K562 (cell line): ENCODE data around the gene POR. TPM values are rescaled to one million over a fixed set of nuclear protein-coding genes. Genes with fewer than 3 reads are reported as not detected.

Experiments used
- ATAC-seq: fragments of 200-7000 bp; cut with Tn5 transposase; 3 replicates; pipeline ENCODE4 v1.9.1; 2020; ENCODE audit warnings: moderate library complexity
- BruUV-seq: library from RNA; stranded (reverse); fragments of 400-500 nt; replicated peaks from 2 replicates; lab custom pipeline; 2021; lab: Mats Ljungman, UMichigan
- CTCF ChIA-PET: fragments of 300-600 bp; formaldehyde crosslinking; extraction: SDS; loops from one replicate; lab custom pipeline; 2021; ENCODE audit warnings: low intra/inter-chr PET ratio; lab: Yijun Ruan, JAX
- POLR2A ChIA-PET: fragments of 300-600, 350-650 bp; sonication (Branson Sonifier 250); formaldehyde crosslinking; extraction: SDS; loops from one replicate; lab custom pipeline; 2021; ENCODE audit warnings: antibody characterized with exemption, inconsistent platforms; lab: Yijun Ruan, JAX
- DNase-seq, 4 experiments: peaks; one replicate each; pipeline versions ENCODE4 v3.0.0 to v3.0.0-alpha.2; 2011 to 2018; ENCODE audit warnings: low spot score in 3 of 4, mixed read lengths in 3 of 4; ENCODE audit errors: extremely low read depth in 1 of 4
- FAIRE-seq: peaks from 2 replicates; lab custom pipeline; 2011; peaks lifted over from hg19 to GRCh38; lab: Jason Lieb, UNC
- H2AFZ ChIP-seq: 2 replicates; pipeline ENCODE4 v1.6.0; 2011; ENCODE audit warnings: low read depth, low read length, control low read depth, inconsistent platforms
- H3K27ac ChIP-seq: fragments of 200-600 bp; 3 replicates; pipeline ENCODE4 v1.8.0; 2011; ENCODE audit warnings: low read depth, mild to moderate bottlenecking, control low read depth, inconsistent platforms, low read length, moderate library complexity, mixed read lengths; ENCODE audit errors: extremely low read depth
- H3K27me3 ChIP-seq, 2 experiments: fragments of 300-600 bp in 1 of 2; 2 replicates in 1 of 2; 3 replicates in 1 of 2; pipeline versions ENCODE4 v1.6.0 to v1.8.0; 2011; ENCODE audit warnings: inconsistent platforms in 2 of 2, low read length in 2 of 2, mild to moderate bottlenecking in 1 of 2, mixed read lengths in 1 of 2, moderate library complexity in 1 of 2; ENCODE audit not compliant: control insufficient read depth in 2 of 2, insufficient read depth in 2 of 2
- H3K36me3 ChIP-seq: fragments of 300-600 bp; 3 replicates; pipeline ENCODE4 v1.8.0; 2011; ENCODE audit warnings: mild to moderate bottlenecking, low read length, inconsistent platforms; ENCODE audit not compliant: control insufficient read depth, insufficient read depth
- H3K4me1 ChIP-seq, 2 experiments: fragments of 200-600 bp in 1 of 2; replicated peaks in 1 of 2; 2 replicates in 1 of 2; 3 replicates in 1 of 2; pipeline versions ENCODE4 v1.5.1 to v1.8.0; 2011; ENCODE audit warnings: inconsistent platforms in 2 of 2, low read length in 2 of 2, mild to moderate bottlenecking in 1 of 2, mixed read lengths in 1 of 2, moderate library complexity in 1 of 2; ENCODE audit not compliant: control insufficient read depth in 2 of 2, insufficient read depth in 2 of 2
- H3K4me2 ChIP-seq: 2 replicates; pipeline ENCODE4 v1.6.1; 2011; ENCODE audit warnings: low read length, control low read depth, inconsistent platforms, mixed read lengths; ENCODE audit not compliant: insufficient read depth
- H3K4me3 ChIP-seq: fragments of 200-600 bp; sonication (generic), shearing (Covaris generic); 2 replicates; pipeline ENCODE4 v1.5.1; 2016; ENCODE audit warnings: control low read depth, inconsistent platforms
- H3K79me2 ChIP-seq: fragments of 200-600 bp; 3 replicates; pipeline ENCODE4 v1.8.0; 2011; ENCODE audit warnings: low read length, inconsistent platforms; ENCODE audit not compliant: control insufficient read depth, insufficient read depth
- H3K9ac ChIP-seq, 2 experiments: 2 replicates each; pipeline versions ENCODE4 v1.6.0 to v1.6.1; 2011; ENCODE audit warnings: low read depth in 2 of 2, low read length in 2 of 2, control low read depth in 1 of 2, inconsistent platforms in 1 of 2, mild to moderate bottlenecking in 1 of 2, mixed read lengths in 1 of 2; ENCODE audit not compliant: insufficient read depth in 1 of 2
- H3K9me1 ChIP-seq: one replicate; pipeline ENCODE4 v1.6.0; 2011; ENCODE audit warnings: inconsistent platforms, mild to moderate bottlenecking, low read length, moderate library complexity; ENCODE audit not compliant: control insufficient read depth, insufficient read depth
- H3K9me3 ChIP-seq: replicated peaks from 2 replicates; pipeline ENCODE4 v1.5.1; 2011; ENCODE audit warnings: low read depth, low read length, inconsistent platforms; ENCODE audit not compliant: control insufficient read depth, insufficient read depth
- H4K20me1 ChIP-seq: replicated peaks from 2 replicates; pipeline ENCODE4 v1.6.1; 2011; ENCODE audit warnings: low read length, inconsistent platforms, mixed read lengths; ENCODE audit not compliant: control insufficient read depth, insufficient read depth
- BRD9 ChIP-seq: fragments of 450-650 bp; IDR thresholded peaks from 2 replicates; pipeline ENCODE4 v1.6.1; 2018; ENCODE audit warnings: low read depth; ENCODE audit not compliant: partially characterized antibody
- EP300 ChIP-seq: IDR thresholded peaks from 2 replicates; pipeline ENCODE4 v1.6.1; 2012; ENCODE audit warnings: low read length, improper control_type of control experiment
- FOS ChIP-seq: IDR thresholded peaks from 3 replicates; pipeline ENCODE4 v1.6.1; 2011; ENCODE audit not compliant: insufficient read length; ENCODE audit errors: extremely low read depth
- JUN ChIP-seq, 2 experiments: sonication (generic) in 1 of 2; formaldehyde crosslinking in 1 of 2; IDR thresholded peaks; 2 replicates each; pipeline versions ENCODE4 v1.6.1 to v1.8.0; 2012 to 2022; ENCODE audit warnings: borderline replicate concordance in 2 of 2, mild to moderate bottlenecking in 2 of 2, improper control_type of control experiment in 1 of 2, low read depth in 1 of 2, low read length in 1 of 2, missing genetic modification reagents in 1 of 2
- KLF13 ChIP-seq: fragments of 450-650 bp; IDR thresholded peaks from 2 replicates; pipeline ENCODE4 v1.6.1; 2016; ENCODE audit warnings: missing genetic modification characterization, low read depth, mild to moderate bottlenecking, missing compliant biosample characterization, moderate library complexity, borderline replicate concordance
- MCM3 ChIP-seq: fragments of 450-650 bp; IDR thresholded peaks from 2 replicates; pipeline ENCODE4 v1.6.1; 2016
- MECOM ChIP-seq: fragments of 250-450 bp; sonication (Bioruptor Pico); IDR thresholded peaks from 2 replicates; pipeline ENCODE4 v1.8.0; 2022; ENCODE audit warnings: inconsistent platforms
- MXI1 ChIP-seq: IDR thresholded peaks from 2 replicates; pipeline ENCODE4 v1.6.1; 2011; ENCODE audit warnings: low read depth, mild to moderate bottlenecking, improper control_type of control experiment, low read length
- NCOA1 ChIP-seq: fragments of 450-650 bp; IDR thresholded peaks from 2 replicates; pipeline ENCODE4 v1.6.1; 2016; ENCODE audit warnings: low read depth
- ZNF197 ChIP-seq: fragments of 200-800 bp; sonication (Bioruptor generic); IDR thresholded peaks from 2 replicates; pipeline ENCODE4 v1.6.1; 2016; ENCODE audit warnings: low read depth, missing genetic modification characterization, missing compliant biosample characterization
- ZNF232 ChIP-seq: sonication (generic); formaldehyde crosslinking; IDR thresholded peaks from 2 replicates; pipeline ENCODE4 v1.8.0; 2022; ENCODE audit warnings: mild to moderate bottlenecking, missing genetic modification reagents
- ZNF507 ChIP-seq: conservative IDR thresholded peaks from 2 replicates; pipeline ENCODE4 v1.6.1; 2017; ENCODE audit warnings: missing genetic modification characterization, missing compliant biosample characterization
- ZNF764 ChIP-seq: fragments of 250-450 bp; sonication (Bioruptor Pico); IDR thresholded peaks from 2 replicates; pipeline ENCODE4 v1.4.0; 2020; ENCODE audit warnings: low read depth, mild to moderate bottlenecking, moderate library complexity
- WGBS: fragments of 100-300 bp; shearing (Covaris generic); methylation state at CpG from one replicate; pipeline ENCODE4 v1.1.6; 2016; ENCODE audit warnings: low coverage, mixed read lengths; ENCODE audit not compliant: insufficient coverage; ENCODE audit errors: missing lambda C conversion rate; 5-methylcytosine and 5-hydroxymethylcytosine counted together
- in situ Hi-C: fragments of 300-500 bp; cut with MboI; formaldehyde crosslinking; loops from 4 replicates; pipeline ENCODE4 v1.15.0; 2018; ENCODE audit warnings: inconsistent platforms, mixed read lengths
- intact Hi-C: fragments of 100-400 bp; cut with micrococcal nuclease; formaldehyde crosslinking; loops from 2 replicates; pipeline ENCODE4 v1.14.2; 2022
- polyA plus RNA-seq, 8 experiments: library from polyadenylated mRNA; depleted of rRNA in 4 of 8; stranded (reverse) in 5 of 8; unstranded in 3 of 8; fragments of >200 nt; fragmentation: Nextera tagmentation in 2 of 8; fragmentation: Illumina TruSeq in 1 of 8; extraction: Ambion mirVana in 2 of 8; extraction: Trizol in 1 of 8; gene quantifications; 2 replicates each; pipeline versions ENCODE4 v1.2.1 to v1.2.3, GENCODE V29; 2011 to 2014; ENCODE audit warnings: inconsistent platforms in 1 of 8, missing spikeins in 1 of 8
- total RNA-seq, 7 experiments: library from RNA; depleted of rRNA in 6 of 7; stranded (reverse); fragments of >200 nt in 6 of 7; fragmentation: Illumina TruSeq in 2 of 7; extraction: Trizol in 2 of 7; gene quantifications; 2 replicates each; pipeline versions ENCODE4 v1.2.1 to v1.2.3, GENCODE V29; 2011 to 2021; ENCODE audit warnings: low replicate concordance in 1 of 7
- TF ChIP-seq, protein P1 (sequence below): fragments of 450-650 bp; IDR thresholded peaks from 2 replicates; pipeline ENCODE4 v1.6.1; 2018; ENCODE audit warnings: mild to moderate bottlenecking, low read depth; ENCODE audit not compliant: partially characterized antibody
- TF ChIP-seq, protein P2 (sequence below): fragments of 450-650 bp; IDR thresholded peaks from 2 replicates; pipeline ENCODE4 v1.6.1; 2017; ENCODE audit warnings: antibody characterized with exemption
- TF ChIP-seq, protein P3 (sequence below): fragments of 200-800 bp; sonication (Bioruptor generic); IDR thresholded peaks from 2 replicates; pipeline ENCODE4 v1.6.1; 2017; ENCODE audit warnings: missing genetic modification characterization, missing compliant biosample characterization

POR gene
- total and polyA plus RNA-seq, 9 of the 15 experiments (the other 6 are each of a cell fraction or from before 2014, with no cell fraction given) = 4.7 to 142 (median 40.8) TPM

DNA sequence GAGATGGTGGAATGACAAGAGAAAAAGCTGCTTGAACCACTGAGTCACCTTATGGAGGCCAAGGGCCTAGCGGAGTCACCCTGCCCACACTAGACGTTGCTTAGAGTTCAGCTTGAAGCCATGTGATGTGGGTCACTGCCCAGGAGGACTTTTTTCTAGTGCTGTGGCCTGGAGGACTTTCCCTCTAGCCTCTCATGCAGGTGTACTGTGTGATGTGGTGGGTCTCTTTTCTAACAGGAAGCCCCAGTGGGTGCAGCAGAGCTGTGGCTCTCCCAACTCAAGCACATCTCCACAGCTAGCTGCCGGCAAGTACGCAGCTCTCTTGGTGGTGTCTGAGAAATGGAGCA is 13.6 kb downstream of the POR start:
- in situ Hi-C loops = no loop called here
- TF ChIP-seq, protein P1, sequence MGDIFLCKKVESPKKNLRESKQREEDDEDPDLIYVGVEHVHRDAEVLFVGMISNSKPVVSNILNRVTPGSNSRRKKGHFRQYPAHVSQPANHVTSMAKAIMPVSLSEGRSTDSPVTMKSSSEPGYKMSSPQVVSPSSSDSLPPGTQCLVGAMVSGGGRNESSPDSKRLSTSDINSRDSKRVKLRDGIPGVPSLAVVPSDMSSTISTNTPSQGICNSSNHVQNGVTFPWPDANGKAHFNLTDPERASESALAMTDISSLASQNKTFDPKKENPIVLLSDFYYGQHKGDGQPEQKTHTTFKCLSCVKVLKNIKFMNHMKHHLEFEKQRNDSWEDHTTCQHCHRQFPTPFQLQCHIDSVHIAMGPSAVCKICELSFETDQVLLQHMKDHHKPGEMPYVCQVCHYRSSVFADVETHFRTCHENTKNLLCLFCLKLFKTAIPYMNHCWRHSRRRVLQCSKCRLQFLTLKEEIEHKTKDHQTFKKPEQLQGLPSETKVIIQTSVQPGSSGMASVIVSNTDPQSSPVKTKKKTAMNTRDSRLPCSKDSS = no peak
- TF ChIP-seq JUN (IDR thresholded peaks at IDR 0.05; ENCODE audit: borderline replicate concordance, low read depth, low read length) = no peak
- TF ChIP-seq JUN (CRISPR knock-in tag; IDR thresholded peaks at IDR 0.05; ENCODE audit: borderline replicate concordance) = no peak
- no peak for TF ChIP-seq FOS
- no peak for TF ChIP-seq MXI1
- no peak for TF ChIP-seq EP300
- no peak for TF ChIP-seq MECOM (CRISPR knock-in tag)
- no peak for TF ChIP-seq ZNF507
- TF ChIP-seq NCOA1 = no peak
- TF ChIP-seq BRD9 = no peak
- TF ChIP-seq KLF13 (tag) = no peak
- no peak for TF ChIP-seq MCM3
- no peak for TF ChIP-seq ZNF197
- TF ChIP-seq, protein P2, sequence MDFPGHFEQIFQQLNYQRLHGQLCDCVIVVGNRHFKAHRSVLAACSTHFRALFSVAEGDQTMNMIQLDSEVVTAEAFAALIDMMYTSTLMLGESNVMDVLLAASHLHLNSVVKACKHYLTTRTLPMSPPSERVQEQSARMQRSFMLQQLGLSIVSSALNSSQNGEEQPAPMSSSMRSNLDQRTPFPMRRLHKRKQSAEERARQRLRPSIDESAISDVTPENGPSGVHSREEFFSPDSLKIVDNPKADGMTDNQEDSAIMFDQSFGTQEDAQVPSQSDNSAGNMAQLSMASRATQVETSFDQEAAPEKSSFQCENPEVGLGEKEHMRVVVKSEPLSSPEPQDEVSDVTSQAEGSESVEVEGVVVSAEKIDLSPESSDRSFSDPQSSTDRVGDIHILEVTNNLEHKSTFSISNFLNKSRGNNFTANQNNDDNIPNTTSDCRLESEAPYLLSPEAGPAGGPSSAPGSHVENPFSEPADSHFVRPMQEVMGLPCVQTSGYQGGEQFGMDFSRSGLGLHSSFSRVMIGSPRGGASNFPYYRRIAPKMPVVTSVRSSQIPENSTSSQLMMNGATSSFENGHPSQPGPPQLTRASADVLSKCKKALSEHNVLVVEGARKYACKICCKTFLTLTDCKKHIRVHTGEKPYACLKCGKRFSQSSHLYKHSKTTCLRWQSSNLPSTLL = no peak
- TF ChIP-seq, protein P3, sequence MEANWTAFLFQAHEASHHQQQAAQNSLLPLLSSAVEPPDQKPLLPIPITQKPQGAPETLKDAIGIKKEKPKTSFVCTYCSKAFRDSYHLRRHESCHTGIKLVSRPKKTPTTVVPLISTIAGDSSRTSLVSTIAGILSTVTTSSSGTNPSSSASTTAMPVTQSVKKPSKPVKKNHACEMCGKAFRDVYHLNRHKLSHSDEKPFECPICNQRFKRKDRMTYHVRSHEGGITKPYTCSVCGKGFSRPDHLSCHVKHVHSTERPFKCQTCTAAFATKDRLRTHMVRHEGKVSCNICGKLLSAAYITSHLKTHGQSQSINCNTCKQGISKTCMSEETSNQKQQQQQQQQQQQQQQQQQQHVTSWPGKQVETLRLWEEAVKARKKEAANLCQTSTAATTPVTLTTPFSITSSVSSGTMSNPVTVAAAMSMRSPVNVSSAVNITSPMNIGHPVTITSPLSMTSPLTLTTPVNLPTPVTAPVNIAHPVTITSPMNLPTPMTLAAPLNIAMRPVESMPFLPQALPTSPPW = no peak
- TF ChIP-seq ZNF764 = no peak
- no peak for TF ChIP-seq ZNF232 (CRISPR knock-in tag)
- Histone ChIP-seq H3K9ac (no peak overlapping the region), H2AFZ (no peak overlapping the region), H3K36me3 (peaks cover 6% of the 10 kb centered on the region; the same call in 2 of the 3 replicates), H3K4me1 (0 out of 5 replicates have a peak, but pooled peaks cover 0 to under 1% of the 10 kb centered on the region in 2 experiments), H3K9me1 (no peaks in the 10 kb centered on the region), H3K27ac (no peak overlapping the region), H3K4me3 (no peak overlapping the region), H3K9me3 (no peaks in the 10 kb centered on the region), H3K27me3 (no peaks in the 10 kb centered on the region), H3K4me2 (no peak overlapping the region), H3K79me2 (peaks cover 61% of the 10 kb centered on the region), H4K20me1 (no peaks in the 10 kb centered on the region)
- ChIA-PET CTCF (no interaction called here), POLR2A (interaction anchor here (0.7 to 5.3 kb wide), 4 partner anchors 11 to 82 kb away, joined by 3 to 48 read pairs (median 4); no protein-coding TSS in a partner anchor)
- FAIRE-seq (no peak), DNase-seq (no peak), ATAC-seq (no peak; the same call in 1 of the 3 replicates)
- intact Hi-C loops = no loop called here
- 72% methylated on average over 4 of the region's 4 CpGs for WGBS
- BruUV-seq = no TSS peak
